ENCODE measurements around the gene ARHGAP30.
A peak's percentile ranks its signal among the peaks of the same experiment; 100 is the strongest.
"Not testable (repeated sequence)": the region's sequence is repeated elsewhere in the genome, so short reads cannot be mapped to it uniquely, and the experiment has no call there.

ARHGAP30 gene

GRCh38 chr1:161037661-161038522 lies 31.8 kb downstream of the ARHGAP30 start:
- DNase-seq, result no peak

GRCh38 chr1:161033751-161034150 lies 35.9 kb downstream of the ARHGAP30 start:
- no peak for DNase-seq

GRCh38 chr1:161032409-161032808 lies 37.3 kb downstream of the ARHGAP30 start:
- no peak for DNase-seq

GRCh38 chr1:161031874-161032273 lies 37.8 kb downstream of the ARHGAP30 start:
- DNase-seq, result no peak

GRCh38 chr1:161029466-161029865 lies 40.2 kb downstream of the ARHGAP30 start:
- DNase-seq, result not testable (repeated sequence)

GRCh38 chr1:161026954-161027353 lies 42.7 kb downstream of the ARHGAP30 start:
- DNase-seq, result not testable (repeated sequence)

- DNase-seq, result not testable (repeated sequence)
Observed at GRCh38 chr1:161022432-161022831, 47.3 kb downstream of the ARHGAP30 start.

GRCh38 chr1:161021970-161022353 lies 47.7 kb downstream of the ARHGAP30 start:
- DNase-seq, result no peak

- peak; percentile 99 for DNase-seq
Observed at GRCh38 chr1:161021165-161021969, 48.3 kb downstream of the ARHGAP30 start.

- DNase-seq, result no peak
Observed at GRCh38 chr1:161020509-161021164, 49.1 kb downstream of the ARHGAP30 start, which contains the start of gene F11R. F11R (minus strand) TSS chr1:161021152; CDS start chr1:161021073, 79 bp downstream.

- no peak for DNase-seq
Observed at GRCh38 chr1:161019751-161020495, 49.8 kb downstream of the ARHGAP30 start.

GRCh38 chr1:161019111-161019660 lies 50.5 kb downstream of the ARHGAP30 start:
- DNase-seq, result not testable (repeated sequence)

GRCh38 chr1:161018631-161018930 lies 51.1 kb downstream of the ARHGAP30 start:
- DNase-seq, result no peak

GRCh38 chr1:161017756-161018630 lies 51.7 kb downstream of the ARHGAP30 start:
- DNase-seq, result no peak

GRCh38 chr1:161017181-161017580 lies 52.5 kb downstream of the ARHGAP30 start:
- DNase-seq, result not testable (repeated sequence)

- not testable (repeated sequence) for DNase-seq
Observed at GRCh38 chr1:161016683-161017082, 53.0 kb downstream of the ARHGAP30 start.

- no peak for DNase-seq
Observed at GRCh38 chr1:161013488-161014230, 56.0 kb downstream of the ARHGAP30 start.

- DNase-seq, result no peak
Observed at GRCh38 chr1:161013131-161013487, 56.6 kb downstream of the ARHGAP30 start.

- DNase-seq, result no peak
Observed at GRCh38 chr1:161012420-161012819, 57.3 kb downstream of the ARHGAP30 start.

GRCh38 chr1:161009602-161010211 lies 60.0 kb downstream of the ARHGAP30 start:
- no peak for DNase-seq
